ENCODE data around the gene ANKRD6.
"Not testable (repeated sequence)": the region's sequence is repeated elsewhere in the genome, so short reads cannot be mapped to it uniquely, and the experiment has no call there.

The ANKRD6 gene

GRCh38 chr6:89432875-89433251 is at the start of gene ANKRD6:
ANKRD6 (plus strand) TSS chr6:89433152; CDS start chr6:89566977, 133,825 bp downstream.
- DNase-seq = peak; percentile 54

DNA sequence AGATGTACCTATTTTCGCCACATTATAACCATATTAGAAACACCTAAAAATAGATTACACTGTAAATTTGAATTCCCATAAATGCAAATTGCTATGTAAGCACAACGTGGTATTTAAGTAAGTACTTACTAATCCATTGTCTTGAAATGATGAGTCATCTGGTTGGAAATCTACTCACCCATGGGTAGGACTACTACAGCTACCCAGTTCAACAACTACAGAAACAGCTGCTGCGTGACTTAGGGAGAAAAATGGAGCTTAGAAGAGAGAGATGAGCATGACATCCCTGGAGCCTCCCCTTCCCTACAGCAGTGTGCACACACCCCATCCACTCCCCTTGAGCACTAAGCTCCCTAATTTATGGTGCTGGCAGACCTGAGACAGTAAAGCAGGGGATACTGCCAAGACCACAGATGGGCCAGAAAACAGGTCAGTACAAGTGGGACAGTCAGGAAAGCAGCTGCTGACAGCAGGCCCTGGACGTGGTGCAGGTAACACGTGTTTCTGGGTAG is 47.7 kb upstream of the ANKRD6 start:
- no peak for DNase-seq

GRCh38 chr6:89385846-89386245 is 47.1 kb upstream of the ANKRD6 start:
- no peak for DNase-seq

- DNase-seq = no peak
Observed at GRCh38 chr6:89386917-89387491, 45.9 kb upstream of the ANKRD6 start.

GRCh38 chr6:89387516-89388201 is 45.3 kb upstream of the ANKRD6 start:
- DNase-seq = no peak

DNA sequence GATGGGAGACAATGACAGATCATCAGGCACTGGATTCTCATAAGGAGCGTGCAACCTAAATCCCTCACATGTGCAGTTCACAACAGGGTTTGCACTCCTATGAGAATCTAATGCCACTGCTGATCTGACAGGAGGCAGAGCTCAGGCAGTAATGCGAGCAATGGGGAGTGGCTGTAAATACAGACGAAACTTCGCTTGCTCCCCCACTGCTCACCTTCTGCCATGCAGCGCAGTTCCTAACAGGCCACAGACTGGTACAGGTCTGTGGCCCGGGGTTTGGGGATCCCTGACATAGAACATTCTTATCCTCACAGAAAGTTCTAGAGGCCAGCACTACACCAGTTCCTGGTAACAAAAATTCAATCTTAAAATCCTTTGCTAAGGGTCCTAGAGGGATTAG is 44.1 kb upstream of the ANKRD6 start:
- DNase-seq = no peak

- no peak for DNase-seq
Observed at GRCh38 chr6:89392823-89393222, 40.1 kb upstream of the ANKRD6 start.

- no peak for DNase-seq
Observed at GRCh38 chr6:89393659-89394058, 39.3 kb upstream of the ANKRD6 start.

- not testable (repeated sequence) for DNase-seq
Observed at GRCh38 chr6:89397884-89398283, 35.1 kb upstream of the ANKRD6 start.

DNA sequence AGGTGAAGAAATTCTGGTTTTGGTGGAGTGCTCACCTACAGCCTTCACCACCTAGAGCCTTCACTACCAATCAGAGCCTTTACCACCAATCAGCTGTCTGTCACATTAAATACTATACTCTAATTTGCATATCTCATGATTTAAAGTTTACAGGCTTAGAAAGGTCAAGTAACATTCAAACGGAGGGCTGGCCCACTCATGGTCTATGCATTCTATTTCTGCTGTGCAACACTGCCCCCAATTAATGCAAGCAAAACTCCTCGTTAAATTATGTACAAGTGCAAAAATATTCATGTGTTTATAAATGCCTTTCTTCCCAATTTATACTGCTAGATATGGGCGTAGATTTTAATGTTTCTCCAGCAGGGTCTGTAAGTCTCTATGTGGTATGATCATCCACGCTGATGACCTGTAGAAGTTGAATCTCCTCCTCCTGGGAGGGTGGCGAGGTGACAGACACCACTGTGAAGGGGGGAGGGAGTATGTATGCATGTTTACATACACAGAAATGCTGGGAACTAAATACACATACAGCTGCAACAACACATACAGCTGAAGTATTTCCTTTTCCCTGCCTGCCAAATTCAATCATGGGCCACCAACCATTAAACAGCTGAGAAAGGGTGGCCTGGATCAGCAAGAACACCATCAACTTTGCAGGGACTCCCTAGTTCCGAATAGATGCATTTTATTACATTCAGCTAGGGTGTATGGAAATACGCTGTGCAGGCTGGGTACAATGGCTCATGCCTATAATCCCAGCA is 34.0 kb upstream of the ANKRD6 start:
- no peak for DNase-seq

- DNase-seq = no peak
Observed at GRCh38 chr6:89400050-89400449, 32.9 kb upstream of the ANKRD6 start.

DNA sequence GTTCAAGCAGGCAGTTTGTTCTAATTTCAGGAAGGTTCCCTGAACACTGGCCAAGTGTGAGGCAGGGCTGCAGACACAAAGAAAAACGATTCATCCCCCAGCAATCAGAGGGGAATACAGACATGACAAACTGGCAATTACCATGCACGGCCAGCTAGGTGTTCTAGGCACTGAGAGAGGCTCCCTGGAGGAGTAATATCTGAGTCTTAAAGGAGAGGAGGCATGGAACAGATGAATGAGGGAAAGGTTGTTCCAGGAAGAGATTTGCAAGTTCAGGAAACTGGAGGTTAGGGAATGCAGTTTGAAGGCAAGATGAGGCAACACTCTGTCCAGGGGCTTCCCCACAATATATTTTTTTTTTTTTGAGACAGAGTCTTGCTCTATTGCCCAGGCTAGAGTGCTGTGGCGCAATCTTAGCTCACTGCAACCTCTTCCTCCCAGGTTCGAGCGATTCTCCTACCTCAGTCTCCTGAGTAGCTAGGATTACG is 32.0 kb upstream of the ANKRD6 start:
- no peak for DNase-seq

DNA sequence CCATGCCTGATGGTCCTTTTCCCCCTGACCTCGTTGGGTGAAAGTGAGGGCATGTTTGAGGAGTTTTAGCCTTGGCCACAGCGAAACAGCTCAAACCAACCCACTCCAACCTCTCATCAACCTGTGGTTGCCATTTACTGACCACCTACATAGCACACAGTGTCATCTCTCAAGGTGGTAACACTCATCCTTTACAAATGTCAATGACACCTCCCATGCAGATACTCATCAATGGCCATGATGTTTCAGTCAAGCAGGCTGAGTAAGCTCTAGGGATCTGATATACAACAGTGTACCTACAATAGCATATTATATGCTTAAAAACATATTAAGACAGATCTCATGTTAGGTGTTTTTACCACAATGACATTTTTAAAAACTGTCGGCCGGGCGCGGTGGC is 30.2 kb upstream of the ANKRD6 start:
- no peak for DNase-seq

GRCh38 chr6:89404512-89404911 is 28.4 kb upstream of the ANKRD6 start:
- DNase-seq = no peak

- no peak for DNase-seq
Observed at GRCh38 chr6:89406141-89406540, 26.8 kb upstream of the ANKRD6 start.

GRCh38 chr6:89409461-89410035 is 23.4 kb upstream of the ANKRD6 start:
- no peak for DNase-seq

DNA sequence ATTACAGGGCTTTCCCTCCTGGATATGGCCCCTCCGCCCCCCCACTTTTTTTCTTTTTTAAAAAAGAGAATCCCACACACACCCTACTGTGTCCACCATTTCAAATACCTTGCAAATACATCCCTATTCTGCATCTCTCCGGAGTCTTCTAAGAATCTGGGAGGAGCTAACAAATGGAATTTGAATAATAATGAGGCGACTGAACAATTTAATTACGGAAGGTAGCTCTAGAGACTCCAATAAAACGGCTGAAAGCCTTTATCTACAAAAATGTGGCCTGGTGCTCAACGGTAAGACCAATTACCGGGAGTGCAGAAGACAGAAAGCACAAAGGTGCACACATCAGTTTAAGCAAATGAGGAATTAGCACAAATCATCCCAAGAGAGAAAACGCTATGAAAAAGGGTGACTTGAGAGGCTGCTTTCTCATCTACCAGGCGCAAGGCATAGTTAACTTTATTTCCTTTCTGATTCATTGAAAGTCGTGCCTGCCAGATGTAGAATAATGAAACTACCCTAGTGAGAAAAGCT is 22.7 kb upstream of the ANKRD6 start:
- no peak for DNase-seq

DNA sequence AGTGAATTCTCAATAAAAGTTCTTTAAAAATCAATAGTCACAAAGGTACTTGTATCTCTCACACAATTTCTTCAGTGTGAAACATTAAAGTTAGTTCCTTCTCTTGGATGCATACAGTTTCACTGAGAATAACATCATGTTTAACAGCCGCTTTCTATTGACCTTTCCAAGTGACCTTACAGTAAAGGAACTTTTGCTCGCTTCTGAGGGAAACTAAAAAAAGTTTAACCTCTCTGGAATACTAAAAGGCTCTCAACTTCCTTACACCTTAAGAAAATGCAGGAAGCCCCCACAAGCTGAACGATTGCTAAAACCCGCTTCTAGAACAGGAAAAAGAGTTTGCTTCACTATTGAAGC is 22.2 kb upstream of the ANKRD6 start:
- no peak for DNase-seq

GRCh38 chr6:89411145-89412070 is 21.5 kb upstream of the ANKRD6 start:
- no peak for DNase-seq

GRCh38 chr6:89412071-89413005 is 20.6 kb upstream of the ANKRD6 start, which contains the start of gene RRAGD:
RRAGD (minus strand) TSS chr6:89412273; CDS start chr6:89411993, 280 bp downstream.
- DNase-seq = no peak

GRCh38 chr6:89413006-89413400 is 19.9 kb upstream of the ANKRD6 start:
- no peak for DNase-seq
